Right lobe of liver (tissue), 6 donors: ENCODE results near the gene PLXND1. TPM values are rescaled to one million over a fixed set of nuclear protein-coding genes. Genes with fewer than 3 reads are reported as not detected.

Experiments used
- ATAC-seq, 4 donors: fragments of 200-7000 bp; cut with Tn5 transposase; one replicate each; pipeline ENCODE4 v1.9.1; 2020; ENCODE audit warnings: mild to moderate bottlenecking in 4 of 4, moderate library complexity in 4 of 4
- DNase-seq, 3 donors: peaks; one replicate each; pipeline ENCODE4 v3.0.0-alpha.2; 2020
- H3K27ac ChIP-seq, 3 donors: fragments of 200-600 bp; one replicate each; pipeline ENCODE4 v1.8.0; 2022
- H3K27me3 ChIP-seq, 2 donors: fragments of 200-600 bp; one replicate each; pipeline ENCODE4 v1.8.0; 2022
- H3K36me3 ChIP-seq, 4 donors: fragments of 200-600 bp; sonication (generic) in 1 of 4; one replicate each; pipeline versions ENCODE4 v1.5.1 to v1.8.0; 2017 to 2022; ENCODE audit warnings: control low read depth in 1 of 4
- H3K4me1 ChIP-seq, 4 donors: fragments of 200-600 bp; sonication (generic) in 1 of 4; one replicate each; pipeline versions ENCODE4 v1.5.1 to v1.8.0; 2017 to 2022; ENCODE audit warnings: control low read depth in 1 of 4
- H3K4me3 ChIP-seq, 3 donors: fragments of 200-600 bp; one replicate each; pipeline ENCODE4 v1.8.0; 2022
- H3K9me3 ChIP-seq, 4 donors: fragments of 200-600 bp; sonication (generic) in 1 of 4; one replicate each; pipeline versions ENCODE4 v1.5.1 to v1.8.0; 2017 to 2022; ENCODE audit warnings: control low read depth in 1 of 4
- CTCF ChIP-seq, 4 donors: fragments of 200-600 bp in 3 of 4; fragments of 450-650 bp in 1 of 4; IDR thresholded peaks; one replicate each; pipeline versions ENCODE4 v1.5.1 to v1.8.0; 2016 to 2022; ENCODE audit warnings: antibody characterized with exemption in 4 of 4, mild to moderate bottlenecking in 2 of 4
- POLR2A ChIP-seq: fragments of 450-650 bp; IDR thresholded peaks from one replicate; pipeline ENCODE4 v1.6.1; 2017; ENCODE audit warnings: antibody characterized with exemption, mild to moderate bottlenecking
- WGBS: methylation state at CpG from one replicate; pipeline ENCODE4 v1.1.6; 2018; ENCODE audit warnings: low coverage, low lambda C conversion rate; ENCODE audit not compliant: insufficient coverage; ENCODE audit errors: missing lambda C conversion rate; 5-methylcytosine and 5-hydroxymethylcytosine counted together
- intact Hi-C, 2 donors: fragments of 100-400 bp; cut with DNase I; formaldehyde crosslinking; loops; one replicate each; pipeline versions ENCODE4 v1.11.2 to v1.14.1; 2022
- total RNA-seq, 6 experiments: library from RNA; depleted of rRNA in 2 of 6; stranded (reverse); fragments of >200 nt in 2 of 6; fragmentation: NEBNext Ultra II Directional in 3 of 6; extraction: Animal tissue kit (Norgen Biotek cat#: 25700) in 3 of 6; gene quantifications; one replicate each; pipeline versions ENCODE4 v1.1.0 to v1.2.4, GENCODE V29; 2016 to 2023
- donor health status: DM: no; HTN: yes; CAD: no.
- donor health status: DM: no; HTN: no; CAD: no.
- donor health status: DM: no; HTN: no; CAD: no.
- donor health status: DM: no; HTN: yes; CAD: no.
- donor health status: DM: no; HTN: yes; CAD: no.

The PLXND1 gene
- total RNA-seq, 6 experiments from 2014 or later = 27.0 to 48.8 (median 29.6) TPM

- Histone ChIP-seq H3K27ac (no peak overlapping the region), H3K36me3 (no peaks in the 10 kb centered on the region), H3K9me3 (no peaks in the 10 kb centered on the region), H3K27me3 (no peaks in the 10 kb centered on the region), H3K4me3 (no peak overlapping the region), H3K4me1 (peaks cover 0 to 5% (median 0%) of the 10 kb centered on the region in 4 donors)
- WGBS = 80% methylated on average over 1 of the region's 31 CpGs
- DNase-seq (no peak), ATAC-seq (peak in 2 of 4 donors; percentile 6 to 12)
- intact Hi-C loops = no loop called here
- TF ChIP-seq CTCF (IDR thresholded peaks at IDR 0.05) (no peak), POLR2A (no peak)
These were observed 49.5 kb downstream of the PLXND1 start for GRCh38 chr3:129556890-129557547.

- DNase-seq (peak in 1 of 3 donors; percentile 20), ATAC-seq (no peak)
- Histone ChIP-seq H3K4me3 (no peak overlapping the region), H3K27me3 (no peaks in the 10 kb centered on the region), H3K36me3 (no peaks in the 10 kb centered on the region), H3K9me3 (no peaks in the 10 kb centered on the region), H3K4me1 (peaks cover 0 to 5% (median 0%) of the 10 kb centered on the region in 4 donors), H3K27ac (no peak overlapping the region)
- no peak for TF ChIP-seq POLR2A
- TF ChIP-seq CTCF (IDR thresholded peaks at IDR 0.05) = no peak
- intact Hi-C loops = no loop called here
- WGBS = no CpG with 5 or more reads among the region's 15 CpGs
These were observed 50.1 kb downstream of the PLXND1 start for GRCh38 chr3:129556358-129556695.

GRCh38 chr3:129555616-129556357 is 50.7 kb downstream of the PLXND1 start:
- WGBS = 66% methylated on average over 4 of the region's 18 CpGs
- Histone ChIP-seq H3K36me3 (no peaks in the 10 kb centered on the region), H3K27me3 (no peaks in the 10 kb centered on the region), H3K27ac (no peak overlapping the region), H3K4me1 (peaks cover 0 to 5% (median 0%) of the 10 kb centered on the region in 4 donors), H3K9me3 (no peaks in the 10 kb centered on the region), H3K4me3 (no peak overlapping the region)
- DNase-seq (peak in 2 of 3 donors; percentile 18 to 40), ATAC-seq (no peak)
- intact Hi-C loops = no loop called here
- TF ChIP-seq POLR2A (no peak), CTCF (IDR thresholded peaks at IDR 0.05) (no peak)

GRCh38 chr3:129555153-129555550 is 51.3 kb downstream of the PLXND1 start:
- Histone ChIP-seq H3K36me3 (no peaks in the 10 kb centered on the region), H3K4me3 (no peak overlapping the region), H3K27ac (no peak overlapping the region), H3K4me1 (peaks cover 0 to 5% (median 0%) of the 10 kb centered on the region in 4 donors), H3K27me3 (no peaks in the 10 kb centered on the region), H3K9me3 (no peaks in the 10 kb centered on the region)
- intact Hi-C loops = no loop called here
- peak in 1 of 3 donors; percentile 20 for DNase-seq
- ATAC-seq = no peak
- WGBS = 71% methylated on average over 6 of the region's 15 CpGs
- no peak for TF ChIP-seq CTCF (IDR thresholded peaks at IDR 0.05)
- TF ChIP-seq POLR2A = no peak
